GM12878 (cell line): Measurements from ENCODE around the gene PADI4. TPM values are rescaled to one million over a fixed set of nuclear protein-coding genes. Genes with fewer than 3 reads are reported as not detected.
A peak's percentile ranks its signal among the peaks of the same experiment; 100 is the strongest.

ENCODE experiments used
- ATAC-seq: fragments of 200-7000 bp; cut with Tn5 transposase; 3 replicates; pipeline ENCODE4 v1.9.1; 2020; ENCODE audit warnings: mild to moderate bottlenecking, moderate library complexity
- BruUV-seq: library from RNA; stranded (reverse); fragments of 400-500 nt; replicated peaks from 2 replicates; lab custom pipeline; 2021; lab: Mats Ljungman, UMichigan
- CTCF ChIA-PET: fragments of 300-600 bp; sonication (Branson Sonifier 250); formaldehyde crosslinking; extraction: SDS; loops from one replicate; lab custom pipeline; 2021; ENCODE audit warnings: inconsistent platforms; lab: Yijun Ruan, JAX
- POLR2A ChIA-PET: fragments of 350-600 bp; formaldehyde crosslinking; extraction: SDS; loops from one replicate; lab custom pipeline; 2021; ENCODE audit warnings: inconsistent platforms; lab: Charles Lee
- RAD21 ChIA-PET: fragments of 300-600 bp; sonication (Branson Sonifier 250); formaldehyde crosslinking; loops from one replicate; lab custom pipeline; 2023; ENCODE audit warnings: antibody characterized with exemption; ENCODE audit not compliant: unreplicated experiment; lab: Charles Lee
- SMC1A ChIA-PET: fragments of 300-600 bp; sonication (Branson Sonifier 250); formaldehyde crosslinking; loops from one replicate; lab custom pipeline; 2023; ENCODE audit not compliant: unreplicated experiment, uncharacterized antibody; lab: Charles Lee
- DNase-seq: peaks from one replicate; pipeline ENCODE4 v3.0.0-alpha.2; 2011; ENCODE audit warnings: low read depth, low spot score
- FAIRE-seq: peaks from 3 replicates; lab custom pipeline; 2011; peaks lifted over from hg19 to GRCh38; lab: Jason Lieb, UNC
- H2AFZ ChIP-seq: 2 replicates; pipeline ENCODE4 v1.6.0; 2011; ENCODE audit warnings: low read depth, low read length, control low read depth; ENCODE audit not compliant: control insufficient read depth
- H3K27ac ChIP-seq: 2 replicates; pipeline ENCODE4 v1.5.1; 2011; ENCODE audit warnings: control low read depth; ENCODE audit not compliant: control insufficient read depth, insufficient read depth
- H3K27me3 ChIP-seq, 2 experiments: replicated peaks in 1 of 2; 2 replicates each; pipeline versions ENCODE4 v1.6.0 to v1.6.1; 2011; ENCODE audit warnings: low read length in 1 of 2; ENCODE audit not compliant: control insufficient read depth in 2 of 2, insufficient read depth in 2 of 2
- H3K36me3 ChIP-seq, 2 experiments: 2 replicates each; pipeline ENCODE4 v1.5.1; 2011; ENCODE audit warnings: low read length in 1 of 2; ENCODE audit not compliant: control insufficient read depth in 2 of 2, insufficient read depth in 2 of 2
- H3K4me1 ChIP-seq: 2 replicates; pipeline ENCODE4 v1.6.1; 2011; ENCODE audit warnings: mild to moderate bottlenecking, low read length, moderate library complexity, mixed read lengths; ENCODE audit not compliant: control insufficient read depth, insufficient read depth
- H3K4me2 ChIP-seq: 2 replicates; pipeline ENCODE4 v1.6.0; 2011; ENCODE audit warnings: control low read depth; ENCODE audit not compliant: control insufficient read depth, insufficient read depth
- H3K4me3 ChIP-seq: fragments of 200-600 bp; sonication (generic); 2 replicates; pipeline ENCODE4 v1.5.1; 2016
- H3K79me2 ChIP-seq: 2 replicates; pipeline ENCODE4 v1.6.0; 2011; ENCODE audit warnings: low read length; ENCODE audit not compliant: control insufficient read depth, insufficient read depth
- H3K9ac ChIP-seq: 2 replicates; pipeline ENCODE4 v1.8.0; 2011; ENCODE audit warnings: low read length, control low read depth, mixed read lengths; ENCODE audit not compliant: control insufficient read depth, insufficient read depth
- H3K9me3 ChIP-seq: replicated peaks from 3 replicates; pipeline ENCODE4 v1.5.1; 2011; ENCODE audit warnings: mild to moderate bottlenecking, low read length; ENCODE audit not compliant: control insufficient read depth, insufficient read depth
- H4K20me1 ChIP-seq: 2 replicates; pipeline ENCODE4 v1.6.0; 2011; ENCODE audit not compliant: control insufficient read depth, insufficient read depth
- BMI1 ChIP-seq: fragments of 450-650 bp; IDR thresholded peaks from 2 replicates; pipeline ENCODE4 v1.6.1; 2016; ENCODE audit warnings: mild to moderate bottlenecking, moderate library complexity, borderline replicate concordance
- CBX3 ChIP-seq: fragments of 200-600 bp; sonication (generic); IDR thresholded peaks from 2 replicates; pipeline ENCODE4 v1.6.1; 2016; ENCODE audit warnings: low read depth, borderline replicate concordance
- CEBPB ChIP-seq, 2 experiments: fragments of 150-350 bp in 1 of 2; IDR thresholded peaks; 2 replicates each; pipeline ENCODE4 v1.6.1; 2012 to 2014; ENCODE audit warnings: low read depth in 2 of 2, low read length in 2 of 2, borderline replicate concordance in 1 of 2, inconsistent platforms in 1 of 2
- DPF2 ChIP-seq: fragments of 450-650 bp; IDR thresholded peaks from 2 replicates; pipeline ENCODE4 v1.6.1; 2017; ENCODE audit warnings: mild to moderate bottlenecking
- MTA3 ChIP-seq: IDR thresholded peaks from 2 replicates; pipeline ENCODE4 v1.6.1; 2012; ENCODE audit warnings: low read length, inconsistent platforms, borderline replicate concordance
- MXI1 ChIP-seq: fragments of 150-350 bp; IDR thresholded peaks from 2 replicates; pipeline ENCODE4 v1.6.1; 2011; ENCODE audit warnings: low read depth, mild to moderate bottlenecking, inconsistent platforms, low read length, improper control_type of control experiment
- POLR2AphosphoS2 ChIP-seq: IDR thresholded peaks from 2 replicates; pipeline ENCODE4 v1.6.1; 2011; ENCODE audit warnings: low read depth, mild to moderate bottlenecking, low read length, improper control_type of control experiment, moderate library complexity
- RFX5 ChIP-seq: IDR thresholded peaks from 2 replicates; pipeline ENCODE4 v1.6.1; 2011; ENCODE audit warnings: low read depth, low read length, improper control_type of control experiment
- SIN3A ChIP-seq: IDR thresholded peaks from 2 replicates; pipeline ENCODE4 v1.6.1; 2012; ENCODE audit warnings: low read depth, low read length, improper control_type of control experiment
- STAT3 ChIP-seq: IDR thresholded peaks from 2 replicates; pipeline ENCODE4 v1.6.1; 2011; ENCODE audit warnings: low read depth, low read length, improper control_type of control experiment
- ZSCAN29 ChIP-seq: fragments of 450-650 bp; IDR thresholded peaks from 2 replicates; pipeline ENCODE4 v1.6.1; 2017; ENCODE audit warnings: mild to moderate bottlenecking, moderate library complexity
- WGBS: methylation state at CpG from one replicate; pipeline ENCODE4 v1.1.6; 2016; ENCODE audit warnings: low lambda C conversion rate; ENCODE audit not compliant: insufficient replicate concordance, insufficient coverage; ENCODE audit errors: missing lambda C conversion rate; 5-methylcytosine and 5-hydroxymethylcytosine counted together
- in situ Hi-C: fragments of 300-500 bp; cut with MboI; formaldehyde crosslinking; loops from 9 replicates; pipeline ENCODE4 v1.14.3; 2018; ENCODE audit warnings: mixed read lengths
- intact Hi-C: fragments of 100-400 bp; cut with micrococcal nuclease; formaldehyde crosslinking; loops from one replicate; pipeline ENCODE4 v1.14.2; 2022; ENCODE audit not compliant: unreplicated experiment
- polyA plus RNA-seq, 11 experiments: library from polyadenylated mRNA; depleted of rRNA in 4 of 11; unstranded in 6 of 11; stranded (reverse) in 5 of 11; fragments of >200 nt; fragmentation: Nextera tagmentation in 4 of 11; fragmentation: Illumina TruSeq in 1 of 11; extraction: Ambion mirVana in 4 of 11; extraction: Trizol in 1 of 11; gene quantifications; 1 replicate in 1 of 11; 2 replicates in 10 of 11; pipeline versions ENCODE4 v1.2.1 to v1.2.3, GENCODE V29; 2011 to 2016; ENCODE audit warnings: inconsistent platforms in 2 of 11, missing spikeins in 2 of 11, low read depth in 1 of 11
- total RNA-seq, 4 experiments: library from RNA; depleted of rRNA in 3 of 4; stranded (reverse); fragments of >200 nt in 3 of 4; fragmentation: Illumina TruSeq in 1 of 4; extraction: Trizol in 1 of 4; gene quantifications; 2 replicates each; pipeline versions ENCODE4 v1.2.1 to v1.2.3, GENCODE V29; 2013 to 2021
- TF ChIP-seq, protein P1 (sequence below), 3 experiments: IDR thresholded peaks in 2 of 3; conservative IDR thresholded peaks in 1 of 3; 2 replicates each; pipeline ENCODE4 v1.5.1; 2011; ENCODE audit warnings: low read depth in 3 of 3, low read length in 3 of 3, mild to moderate bottlenecking in 3 of 3, control low read depth in 2 of 3, moderate library complexity in 2 of 3, inconsistent platforms in 1 of 3, mixed read lengths in 1 of 3; ENCODE audit not compliant: control insufficient read depth in 2 of 3, insufficient read depth in 1 of 3; ENCODE audit errors: extremely low read depth in 1 of 3
- TF ChIP-seq, protein P2 (sequence below): IDR thresholded peaks from 2 replicates; pipeline ENCODE4 v1.6.1; 2011; ENCODE audit warnings: low read depth, mild to moderate bottlenecking, low read length, moderate library complexity, borderline replicate concordance; ENCODE audit errors: extremely low read depth

Gene PADI4
- total and polyA plus RNA-seq, 10 of the 15 experiments (the other 5 are each of a cell fraction or from before 2014, with no cell fraction given), result 0.08 to 0.47 (median 0.15) TPM; not detected in 3

DNA sequence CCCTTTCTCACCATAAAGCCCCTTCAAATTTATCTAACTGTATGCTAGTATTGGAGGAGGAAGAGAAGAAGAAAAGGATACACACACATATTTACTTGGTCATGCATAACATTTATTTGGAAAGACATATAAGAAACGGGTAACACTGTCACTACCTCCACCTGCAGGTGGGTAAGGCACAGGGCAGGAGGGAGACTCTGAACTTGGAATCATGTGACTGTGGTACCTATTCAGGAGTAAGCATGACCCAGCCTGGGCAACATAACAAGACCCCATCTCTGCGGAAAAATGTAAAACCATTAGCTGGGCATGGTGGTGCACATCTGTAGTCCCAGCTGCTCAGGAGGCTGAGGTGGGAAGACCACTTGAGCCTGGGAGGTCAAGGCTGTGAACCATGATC lies 62.6 kb downstream of the PADI4 start:
- ChIA-PET RAD21 (no interaction called here), POLR2A (no interaction called here), CTCF (no interaction called here), SMC1A (no interaction called here)
- Histone ChIP-seq H3K4me2 (no peak overlapping the region), H3K36me3 (no peaks in the 10 kb centered on the region), H4K20me1 (no peaks in the 10 kb centered on the region), H3K9me3 (no peaks in the 10 kb centered on the region), H3K9ac (no peak overlapping the region), H3K4me1 (no peaks in the 10 kb centered on the region), H3K27ac (no peak overlapping the region), H3K79me2 (no peaks in the 10 kb centered on the region), H3K4me3 (no peak overlapping the region), H3K27me3 (peaks cover 0 to 1% of the 10 kb centered on the region in 2 experiments; a peak in 1 of 4 replicates), H2AFZ (no peak overlapping the region)
- ATAC-seq (peak; percentile 48; the same call in 1 of the 3 replicates), FAIRE-seq (no peak), DNase-seq (no peak)
- in situ Hi-C loops (no loop called here), intact Hi-C loops (no loop called here)
- BruUV-seq, result no TSS peak
- 21% methylated on average over 2 of the region's 2 CpGs for WGBS
- TF ChIP-seq, protein P1, sequence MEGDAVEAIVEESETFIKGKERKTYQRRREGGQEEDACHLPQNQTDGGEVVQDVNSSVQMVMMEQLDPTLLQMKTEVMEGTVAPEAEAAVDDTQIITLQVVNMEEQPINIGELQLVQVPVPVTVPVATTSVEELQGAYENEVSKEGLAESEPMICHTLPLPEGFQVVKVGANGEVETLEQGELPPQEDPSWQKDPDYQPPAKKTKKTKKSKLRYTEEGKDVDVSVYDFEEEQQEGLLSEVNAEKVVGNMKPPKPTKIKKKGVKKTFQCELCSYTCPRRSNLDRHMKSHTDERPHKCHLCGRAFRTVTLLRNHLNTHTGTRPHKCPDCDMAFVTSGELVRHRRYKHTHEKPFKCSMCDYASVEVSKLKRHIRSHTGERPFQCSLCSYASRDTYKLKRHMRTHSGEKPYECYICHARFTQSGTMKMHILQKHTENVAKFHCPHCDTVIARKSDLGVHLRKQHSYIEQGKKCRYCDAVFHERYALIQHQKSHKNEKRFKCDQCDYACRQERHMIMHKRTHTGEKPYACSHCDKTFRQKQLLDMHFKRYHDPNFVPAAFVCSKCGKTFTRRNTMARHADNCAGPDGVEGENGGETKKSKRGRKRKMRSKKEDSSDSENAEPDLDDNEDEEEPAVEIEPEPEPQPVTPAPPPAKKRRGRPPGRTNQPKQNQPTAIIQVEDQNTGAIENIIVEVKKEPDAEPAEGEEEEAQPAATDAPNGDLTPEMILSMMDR (IDR thresholded peaks at IDR 0.05 in 2 of 3, conservative IDR thresholded peaks at IDR 0.05 in 1 of 3; ENCODE audit: control insufficient read depth in 2 of 3, extremely low read depth in 1 of 3, insufficient read depth in 1 of 3, low read depth in 3 of 3, low read length in 3 of 3), result peak; percentile 8 to 26 (median 24); a peak in 2 of 6 replicates
- TF ChIP-seq CBX3, result no peak

DNA sequence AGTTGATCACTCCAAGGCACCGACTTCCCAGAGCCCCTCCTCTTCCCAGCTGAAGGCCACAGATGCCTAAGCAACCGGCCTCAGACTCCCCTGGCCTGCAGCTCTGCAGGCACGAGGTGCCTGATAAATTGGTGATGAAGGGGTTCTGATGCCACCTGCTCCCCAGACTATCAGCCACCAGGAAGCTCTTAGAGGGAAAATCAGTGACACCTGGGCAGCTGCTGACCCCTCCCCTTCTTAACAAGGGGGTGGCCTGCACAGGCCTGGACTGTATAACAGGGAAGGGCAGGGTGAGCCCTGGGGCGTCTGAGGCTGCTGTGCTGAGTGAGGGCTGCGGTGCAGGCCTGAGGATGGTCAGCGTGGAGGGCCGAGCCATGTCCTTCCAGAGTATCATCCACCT lies 63.9 kb downstream of the PADI4 start, which contains the start of gene PADI6:
Gene PADI6, plus strand, starts transcription at position 301 of the 400 bp plus-strand sequence. Its CDS starts 50 bp downstream, at position 351.
- Histone ChIP-seq H3K79me2 (no peaks in the 10 kb centered on the region), H3K9ac (no peak within 1 kb of the TSS), H3K36me3 (no peaks in the 10 kb centered on the region), H3K27me3 (peaks cover 0 to 1% of the 10 kb centered on the region in 2 experiments; a peak in 1 of 4 replicates), H3K4me3 (no peak within 1 kb of the TSS), H2AFZ (no peak within 1 kb of the TSS), H4K20me1 (no peaks in the 10 kb centered on the region), H3K4me2 (no peak within 1 kb of the TSS), H3K4me1 (no peaks in the 10 kb centered on the region), H3K9me3 (no peaks in the 10 kb centered on the region), H3K27ac (no peak within 1 kb of the TSS)
- in situ Hi-C loops, result no loop called here
- SMC1A ChIA-PET, result no interaction called here
- no peak for FAIRE-seq
- CTCF ChIA-PET, result no interaction called here
- intact Hi-C loops, result no loop called here
- no peak for DNase-seq
- POLR2A ChIA-PET, result no interaction called here
- no TSS peak for BruUV-seq
- RAD21 ChIA-PET, result no interaction called here
- no peak for ATAC-seq
- WGBS, result under 1% methylated on average over 7 of the region's 7 CpGs
- TF ChIP-seq MXI1, result no peak
- TF ChIP-seq POLR2AphosphoS2, result no peak
- TF ChIP-seq, protein P2, sequence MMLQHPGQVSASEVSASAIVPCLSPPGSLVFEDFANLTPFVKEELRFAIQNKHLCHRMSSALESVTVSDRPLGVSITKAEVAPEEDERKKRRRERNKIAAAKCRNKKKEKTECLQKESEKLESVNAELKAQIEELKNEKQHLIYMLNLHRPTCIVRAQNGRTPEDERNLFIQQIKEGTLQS, result no peak
- no peak for TF ChIP-seq CEBPB (IDR thresholded peaks at IDR 0.05; ENCODE audit: borderline replicate concordance in 1 of 2, low read depth in 2 of 2, low read length in 2 of 2)
- no peak for TF ChIP-seq MTA3
- no peak for TF ChIP-seq RFX5
- TF ChIP-seq ZSCAN29, result no peak
- TF ChIP-seq SIN3A, result no peak
- TF ChIP-seq BMI1, result no peak
- no peak for TF ChIP-seq DPF2
- no peak for TF ChIP-seq STAT3
